NCI-H2081 treated with DMSO at 0.1 percent for 48 hours (cell line): Measurements from ENCODE around the gene CLPX.
"Not testable (repeated sequence)": the region's sequence is repeated elsewhere in the genome, so short reads cannot be mapped to it uniquely, and the experiment has no call there.

ENCODE experiments used
- DNase-seq: peaks from one replicate; lab custom pipeline; 2025; lab: John Stamatoyannopoulos, UW

The CLPX gene

GRCh38 chr15:65204931-65205660 is 20.0 kb upstream of the CLPX start:
- no peak for DNase-seq

GRCh38 chr15:65204236-65204930 is 19.2 kb upstream of the CLPX start:
- DNase-seq: no peak

- no peak for DNase-seq
Measured at GRCh38 chr15:65201918-65202317, 16.8 kb upstream of the CLPX start.

- no peak for DNase-seq
Measured at GRCh38 chr15:65198571-65198970, 13.4 kb upstream of the CLPX start.

- DNase-seq: no peak
Measured at GRCh38 chr15:65197337-65197645, 12.1 kb upstream of the CLPX start.

GRCh38 chr15:65196637-65197336 is 11.6 kb upstream of the CLPX start:
- no peak for DNase-seq

GRCh38 chr15:65195548-65195923 is 10.4 kb upstream of the CLPX start:
- DNase-seq: no peak

- DNase-seq: no peak
Measured at GRCh38 chr15:65194826-65195547, 9.8 kb upstream of the CLPX start.

- DNase-seq: no peak
Measured at GRCh38 chr15:65192016-65192415, 6.9 kb upstream of the CLPX start.

GRCh38 chr15:65189102-65189740 is 4.1 kb upstream of the CLPX start:
- DNase-seq: no peak

- DNase-seq: not testable (repeated sequence)
Measured at GRCh38 chr15:65188472-65188871, 3.3 kb upstream of the CLPX start.

GRCh38 chr15:65184305-65184867 is 756 bp downstream of the CLPX start:
- DNase-seq: no peak

GRCh38 chr15:65183865-65184159 is 1.3 kb downstream of the CLPX start:
- no peak for DNase-seq

GRCh38 chr15:65182538-65182937 is 2.6 kb downstream of the CLPX start:
- no peak for DNase-seq

GRCh38 chr15:65181582-65182353 is 3.4 kb downstream of the CLPX start:
- DNase-seq: not testable (repeated sequence)

- DNase-seq: no peak
Measured at GRCh38 chr15:65180167-65180566, 5.0 kb downstream of the CLPX start.

- no peak for DNase-seq
Measured at GRCh38 chr15:65177901-65178300, 7.2 kb downstream of the CLPX start.

GRCh38 chr15:65176056-65176455 is 9.1 kb downstream of the CLPX start:
- DNase-seq: no peak

- no peak for DNase-seq
Measured at GRCh38 chr15:65175511-65175910, 9.6 kb downstream of the CLPX start.

- DNase-seq: no peak
Measured at GRCh38 chr15:65174509-65174908, 10.6 kb downstream of the CLPX start.

- no peak for DNase-seq
Measured at GRCh38 chr15:65172531-65172930, 12.6 kb downstream of the CLPX start.
